Endodermal cell (in vitro differentiated cells): ENCODE data around the gene LPAR3. TPM values are rescaled to one million over a fixed set of nuclear protein-coding genes. Genes with fewer than 3 reads are reported as not detected.

ENCODE experiments used
- DNase-seq: peaks from one replicate; pipeline ENCODE4 v3.0.0-alpha.2; 2017
- H3K27ac ChIP-seq: 2 replicates; pipeline ENCODE4 v1.5.1; 2013; ENCODE audit warnings: mild to moderate bottlenecking, low read depth, low read length, moderate library complexity
- H3K27me3 ChIP-seq: 2 replicates; pipeline ENCODE4 v1.6.1; 2013; ENCODE audit warnings: mild to moderate bottlenecking, low read length, moderate library complexity; ENCODE audit not compliant: insufficient read depth, control insufficient read depth, poor library complexity, severe bottlenecking
- H3K36me3 ChIP-seq: 2 replicates; pipeline ENCODE4 v1.7.0; 2013; ENCODE audit warnings: mild to moderate bottlenecking, low read length, moderate library complexity; ENCODE audit not compliant: control insufficient read depth, insufficient read depth
- H3K4me1 ChIP-seq: one replicate; pipeline ENCODE4 v1.7.0; 2013; ENCODE audit warnings: low read length; ENCODE audit not compliant: control insufficient read depth, insufficient read depth
- H3K4me3 ChIP-seq: 2 replicates; pipeline ENCODE4 v1.5.1; 2013; ENCODE audit warnings: mild to moderate bottlenecking, low read length, moderate library complexity
- H3K9ac ChIP-seq: 2 replicates; pipeline ENCODE4 v1.6.1; 2013; ENCODE audit warnings: mild to moderate bottlenecking, low read length, moderate library complexity; ENCODE audit not compliant: poor library complexity, severe bottlenecking; ENCODE audit errors: extremely low read depth
- H3K9me3 ChIP-seq: 2 replicates; pipeline ENCODE4 v1.6.1; 2013; ENCODE audit warnings: mild to moderate bottlenecking, low read length, moderate library complexity; ENCODE audit not compliant: control insufficient read depth
- H3K27ac Mint-ChIP-seq: 2 replicates; pipeline ENCODE4 v1.8.0; 2020; ENCODE audit warnings: mixed read lengths
- H3K27me3 Mint-ChIP-seq: 2 replicates; pipeline ENCODE4 v1.8.0; 2021; ENCODE audit warnings: mild to moderate bottlenecking, mixed read lengths; ENCODE audit not compliant: insufficient read depth
- H3K36me3 Mint-ChIP-seq: 2 replicates; pipeline ENCODE4 v1.8.0; 2020; ENCODE audit warnings: low read depth, mixed read lengths
- H3K4me1 Mint-ChIP-seq: 2 replicates; pipeline ENCODE4 v1.8.0; 2020; ENCODE audit warnings: mixed read lengths
- H3K4me3 Mint-ChIP-seq: 2 replicates; pipeline ENCODE4 v1.8.0; 2020; ENCODE audit warnings: mild to moderate bottlenecking, moderate library complexity, mixed read lengths
- H3K9me3 Mint-ChIP-seq: 2 replicates; pipeline ENCODE4 v1.8.0; 2020; ENCODE audit warnings: mild to moderate bottlenecking, mixed read lengths
- WGBS, 2 experiments: methylation state at CpG; one replicate each; pipeline versions ENCODE4 v1.1.5 to v1.1.7; 2013; ENCODE audit warnings: missing lambda C conversion rate in 2 of 2, mixed read lengths in 1 of 2; ENCODE audit not compliant: insufficient coverage in 1 of 2, insufficient read length in 1 of 2; 5-methylcytosine and 5-hydroxymethylcytosine counted together
- total RNA-seq, 2 donors: library from RNA; stranded (reverse); fragmentation: NEBNext Ultra II Directional in 1 of 2; extraction: Animal tissue kit (Norgen Biotek cat#: 25700) in 1 of 2; gene quantifications; 2 replicates in 1 of 2; 3 replicates in 1 of 2; pipeline ENCODE4 v1.2.1, GENCODE V29; 2021
- TF ChIP-seq, protein P1 (sequence below): fragments of 200-600 bp; sonication (generic); conservative IDR thresholded peaks from 2 replicates; pipeline ENCODE4 v1.5.0; 2021; ENCODE audit warnings: antibody characterized with exemption, mild to moderate bottlenecking

LPAR3 gene
- total RNA-seq, 2 donors from 2014 or later = 0.89 to 3.7 TPM

DNA sequence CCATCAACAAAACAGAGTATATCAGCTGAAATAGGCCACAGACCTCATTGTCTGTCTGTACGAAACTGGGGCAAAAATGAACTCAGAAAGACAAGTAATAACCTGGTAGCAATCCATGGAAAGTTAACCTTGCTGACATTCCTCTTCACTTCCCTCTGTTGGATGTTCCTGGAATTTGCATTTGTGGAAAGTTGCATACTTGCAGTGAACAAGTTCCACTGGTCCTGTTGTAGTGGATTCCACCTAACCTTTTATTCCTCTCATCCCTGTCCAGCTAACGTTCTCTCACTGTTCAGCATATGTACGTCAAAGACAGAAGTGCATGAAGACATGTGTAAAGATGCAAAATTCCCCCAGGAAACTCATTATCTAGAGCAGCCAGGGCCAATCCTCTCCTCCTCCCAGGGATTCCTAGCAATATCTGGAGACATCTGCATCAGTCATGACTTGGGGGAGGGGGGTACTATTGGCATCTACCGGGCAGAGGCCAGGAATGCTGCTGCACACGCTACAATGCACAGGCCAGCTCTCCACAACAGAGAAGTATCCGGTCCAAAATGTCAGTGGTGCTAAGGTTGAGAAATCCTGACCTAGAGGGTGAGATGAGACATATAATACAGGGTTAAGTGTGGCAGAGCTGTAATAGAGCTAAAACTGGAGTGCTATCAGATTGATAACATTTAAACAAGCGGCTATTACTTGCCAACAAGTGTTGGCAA is 8.2 kb downstream of the LPAR3 start:
- Histone ChIP-seq H3K4me1 (no peaks in the 10 kb centered on the region), H3K36me3 (no peaks in the 10 kb centered on the region), H3K9me3 (no peaks in the 10 kb centered on the region), H3K4me3 (no peak overlapping the region), H3K9ac (no peak overlapping the region), H3K27ac (no peak overlapping the region), H3K27me3 (no peaks in the 10 kb centered on the region)
- no peaks in the 10 kb centered on the region for H3K27me3 Mint-ChIP-seq
- TF ChIP-seq, protein P1, sequence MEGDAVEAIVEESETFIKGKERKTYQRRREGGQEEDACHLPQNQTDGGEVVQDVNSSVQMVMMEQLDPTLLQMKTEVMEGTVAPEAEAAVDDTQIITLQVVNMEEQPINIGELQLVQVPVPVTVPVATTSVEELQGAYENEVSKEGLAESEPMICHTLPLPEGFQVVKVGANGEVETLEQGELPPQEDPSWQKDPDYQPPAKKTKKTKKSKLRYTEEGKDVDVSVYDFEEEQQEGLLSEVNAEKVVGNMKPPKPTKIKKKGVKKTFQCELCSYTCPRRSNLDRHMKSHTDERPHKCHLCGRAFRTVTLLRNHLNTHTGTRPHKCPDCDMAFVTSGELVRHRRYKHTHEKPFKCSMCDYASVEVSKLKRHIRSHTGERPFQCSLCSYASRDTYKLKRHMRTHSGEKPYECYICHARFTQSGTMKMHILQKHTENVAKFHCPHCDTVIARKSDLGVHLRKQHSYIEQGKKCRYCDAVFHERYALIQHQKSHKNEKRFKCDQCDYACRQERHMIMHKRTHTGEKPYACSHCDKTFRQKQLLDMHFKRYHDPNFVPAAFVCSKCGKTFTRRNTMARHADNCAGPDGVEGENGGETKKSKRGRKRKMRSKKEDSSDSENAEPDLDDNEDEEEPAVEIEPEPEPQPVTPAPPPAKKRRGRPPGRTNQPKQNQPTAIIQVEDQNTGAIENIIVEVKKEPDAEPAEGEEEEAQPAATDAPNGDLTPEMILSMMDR = peak; percentile 39
- WGBS, 2 experiments = 60 to 64% methylated on average over 5 to 7 of the region's 7 CpGs
- H3K27ac Mint-ChIP-seq = no peak overlapping the region
- H3K4me3 Mint-ChIP-seq = no peak overlapping the region
- no peak for DNase-seq
- H3K9me3 Mint-ChIP-seq = peaks cover 7% of the 10 kb centered on the region
- H3K36me3 Mint-ChIP-seq = peaks cover 2% of the 10 kb centered on the region
- no peaks in the 10 kb centered on the region for H3K4me1 Mint-ChIP-seq

GRCh38 chr1:84883286-84883685 is 9.7 kb downstream of the LPAR3 start:
- H3K27me3 Mint-ChIP-seq = no peaks in the 10 kb centered on the region
- Histone ChIP-seq H3K27ac (no peak overlapping the region), H3K36me3 (no peaks in the 10 kb centered on the region), H3K4me3 (no peak overlapping the region), H3K27me3 (no peaks in the 10 kb centered on the region), H3K9ac (no peak overlapping the region), H3K9me3 (no peaks in the 10 kb centered on the region), H3K4me1 (no peaks in the 10 kb centered on the region)
- TF ChIP-seq, protein P1 = no peak
- no peak overlapping the region for H3K27ac Mint-ChIP-seq
- no peak for DNase-seq
- no peaks in the 10 kb centered on the region for H3K4me1 Mint-ChIP-seq
- no peak overlapping the region for H3K4me3 Mint-ChIP-seq
- peaks cover 7% of the 10 kb centered on the region for H3K9me3 Mint-ChIP-seq
- peaks cover 2% of the 10 kb centered on the region for H3K36me3 Mint-ChIP-seq

- Histone ChIP-seq H3K9ac (no peak overlapping the region), H3K27ac (no peak overlapping the region), H3K9me3 (no peaks in the 10 kb centered on the region), H3K27me3 (peaks cover 9% of the 10 kb centered on the region), H3K4me1 (no peaks in the 10 kb centered on the region), H3K36me3 (no peaks in the 10 kb centered on the region), H3K4me3 (no peak overlapping the region)
- TF ChIP-seq, protein P1 = no peak
- Mint-ChIP-seq H3K27ac (no peak overlapping the region), H3K4me3 (no peak overlapping the region), H3K9me3 (peaks cover 7% of the 10 kb centered on the region), H3K27me3 (peaks cover 2% of the 10 kb centered on the region), H3K36me3 (peaks cover 2% of the 10 kb centered on the region), H3K4me1 (no peaks in the 10 kb centered on the region)
- no peak for DNase-seq
- WGBS, 2 experiments = 86 to 100% methylated on average over 2 to 4 of the region's 4 CpGs
Measured at GRCh38 chr1:84877592-84877991, 15.4 kb downstream of the LPAR3 start.
